H9 (cell line): Measurements from ENCODE around the gene LIPC. TPM values are rescaled to one million over a fixed set of nuclear protein-coding genes. Genes with fewer than 3 reads are reported as not detected.
A peak's percentile ranks its signal among the peaks of the same experiment; 100 is the strongest.

ENCODE experiments used
- DNase-seq: peaks from one replicate; pipeline ENCODE4 v3.0.0-alpha.2; 2017
- H2AFZ ChIP-seq: one replicate; pipeline ENCODE4 v1.6.1; 2013; ENCODE audit warnings: mild to moderate bottlenecking, low read length, control low read depth, moderate library complexity
- H2AK5ac ChIP-seq: 2 replicates; pipeline ENCODE4 v1.6.1; 2013; ENCODE audit warnings: low read length, control low read depth, mixed read lengths; ENCODE audit not compliant: insufficient read length
- H2BK120ac ChIP-seq: one replicate; pipeline ENCODE4 v1.6.1; 2013; ENCODE audit warnings: low read depth, mild to moderate bottlenecking, low read length, control low read depth, inconsistent platforms; ENCODE audit not compliant: poor library complexity, severe bottlenecking
- H2BK12ac ChIP-seq: 2 replicates; pipeline ENCODE4 v1.6.1; 2013; ENCODE audit warnings: low read length, control low read depth, mixed read lengths, low read depth; ENCODE audit not compliant: insufficient read length
- H2BK15ac ChIP-seq: 2 replicates; pipeline ENCODE4 v1.6.1; 2013; ENCODE audit warnings: low read depth, low read length, control low read depth
- H2BK20ac ChIP-seq: one replicate; pipeline ENCODE4 v1.6.1; 2013; ENCODE audit warnings: low read depth, mild to moderate bottlenecking, low read length, control low read depth, inconsistent platforms; ENCODE audit not compliant: poor library complexity, severe bottlenecking
- H2BK5ac ChIP-seq: 2 replicates; pipeline ENCODE4 v1.6.1; 2013; ENCODE audit warnings: low read length, control low read depth, mixed read lengths; ENCODE audit not compliant: insufficient read length
- H3K14ac ChIP-seq: 2 replicates; pipeline ENCODE4 v1.6.1; 2013; ENCODE audit warnings: low read length, control low read depth; ENCODE audit not compliant: insufficient read depth
- H3K18ac ChIP-seq: 2 replicates; pipeline ENCODE4 v1.6.1; 2013; ENCODE audit warnings: low read depth, mild to moderate bottlenecking, mixed read lengths, low read length, control low read depth; ENCODE audit not compliant: insufficient read length
- H3K23ac ChIP-seq: 2 replicates; pipeline ENCODE4 v1.6.1; 2013; ENCODE audit warnings: low read length, control low read depth, mixed read lengths, low read depth; ENCODE audit not compliant: insufficient read length
- H3K23me2 ChIP-seq: 2 replicates; pipeline ENCODE4 v1.6.1; 2013; ENCODE audit warnings: low read depth, mild to moderate bottlenecking, mixed read lengths, low read length, control low read depth; ENCODE audit not compliant: insufficient read length, poor library complexity, severe bottlenecking
- H3K27ac ChIP-seq: 2 replicates; pipeline ENCODE4 v1.5.1; 2013; ENCODE audit warnings: low read length, control low read depth, mixed read lengths, low read depth; ENCODE audit not compliant: insufficient read length
- H3K27me3 ChIP-seq: 2 replicates; pipeline ENCODE4 v1.6.1; 2013; ENCODE audit warnings: low read length, control low read depth, inconsistent platforms; ENCODE audit not compliant: insufficient read depth
- H3K4ac ChIP-seq: 2 replicates; pipeline ENCODE4 v1.6.1; 2013; ENCODE audit warnings: low read depth, mild to moderate bottlenecking, control low read depth, inconsistent platforms, low read length, moderate library complexity
- H3K4me1 ChIP-seq: 2 replicates; pipeline ENCODE4 v1.6.1; 2013; ENCODE audit warnings: low read length, control low read depth, inconsistent platforms; ENCODE audit not compliant: insufficient read depth
- H3K4me2 ChIP-seq: 2 replicates; pipeline ENCODE4 v1.6.1; 2013; ENCODE audit warnings: low read length, control low read depth, mixed read lengths; ENCODE audit not compliant: insufficient read length, insufficient read depth
- H3K56ac ChIP-seq: 2 replicates; pipeline ENCODE4 v1.6.1; 2013; ENCODE audit warnings: low read depth, mild to moderate bottlenecking, mixed read lengths, low read length, control low read depth; ENCODE audit not compliant: insufficient read length
- H3K79me1 ChIP-seq: 2 replicates; pipeline ENCODE4 v1.6.1; 2013; ENCODE audit warnings: low read depth, mild to moderate bottlenecking, moderate library complexity, low read length, control low read depth, inconsistent platforms; ENCODE audit not compliant: insufficient read depth, poor library complexity, severe bottlenecking
- H3K79me2 ChIP-seq: 2 replicates; pipeline ENCODE4 v1.6.1; 2013; ENCODE audit warnings: low read length, control low read depth, inconsistent platforms; ENCODE audit not compliant: insufficient read depth
- H3K9ac ChIP-seq: 2 replicates; pipeline ENCODE4 v1.6.1; 2013; ENCODE audit warnings: low read length, control low read depth, mixed read lengths; ENCODE audit not compliant: insufficient read length; ENCODE audit errors: extremely low read depth
- H3K9me3 ChIP-seq: one replicate; pipeline ENCODE4 v1.6.1; 2013; ENCODE audit warnings: low read depth, low read length, inconsistent platforms; ENCODE audit not compliant: control insufficient read depth
- H3T11ph ChIP-seq: one replicate; pipeline ENCODE4 v1.6.1; 2013; ENCODE audit warnings: mild to moderate bottlenecking, low read length, control low read depth, inconsistent platforms
- H4K20me1 ChIP-seq: one replicate; pipeline ENCODE4 v1.6.1; 2013; ENCODE audit not compliant: control insufficient read depth, insufficient read length, insufficient read depth
- H4K5ac ChIP-seq: 2 replicates; pipeline ENCODE4 v1.6.1; 2013; ENCODE audit warnings: low read depth, mild to moderate bottlenecking, mixed read lengths, low read length, control low read depth; ENCODE audit not compliant: insufficient read length
- H4K8ac ChIP-seq: replicated peaks from 2 replicates; pipeline ENCODE4 v1.6.1; 2013; ENCODE audit warnings: low read length, control low read depth, mixed read lengths, low read depth; ENCODE audit not compliant: insufficient read length
- H4K91ac ChIP-seq: 2 replicates; pipeline ENCODE4 v1.6.1; 2013; ENCODE audit warnings: low read depth, mild to moderate bottlenecking, moderate library complexity, mixed read lengths, low read length, control low read depth; ENCODE audit not compliant: insufficient read length
- H3K27ac Mint-ChIP-seq, 3 experiments: 2 replicates in 2 of 3; 3 replicates in 1 of 3; pipeline ENCODE4 v1.8.0; 2020 to 2021; ENCODE audit warnings: mixed read lengths in 3 of 3, mild to moderate bottlenecking in 1 of 3, moderate library complexity in 1 of 3
- H3K27me3 Mint-ChIP-seq: 2 replicates; pipeline ENCODE4 v1.8.0; 2021; ENCODE audit warnings: low read depth, mild to moderate bottlenecking, moderate library complexity, mixed read lengths
- H3K36me3 Mint-ChIP-seq, 3 experiments: 2 replicates in 2 of 3; 3 replicates in 1 of 3; pipeline ENCODE4 v1.8.0; 2020 to 2021; ENCODE audit warnings: low read depth in 3 of 3, mixed read lengths in 3 of 3; ENCODE audit not compliant: insufficient read depth in 1 of 3
- H3K4me1 Mint-ChIP-seq, 2 experiments: 2 replicates each; pipeline ENCODE4 v1.8.0; 2020; ENCODE audit warnings: mixed read lengths in 2 of 2
- H3K4me3 Mint-ChIP-seq, 2 experiments: 2 replicates in 1 of 2; 3 replicates in 1 of 2; pipeline ENCODE4 v1.8.0; 2020 to 2021; ENCODE audit warnings: mild to moderate bottlenecking in 2 of 2, mixed read lengths in 2 of 2, moderate library complexity in 1 of 2
- H3K9me3 Mint-ChIP-seq, 2 experiments: 2 replicates in 1 of 2; 3 replicates in 1 of 2; pipeline ENCODE4 v1.8.0; 2020; ENCODE audit warnings: mild to moderate bottlenecking in 2 of 2, mixed read lengths in 2 of 2, moderate library complexity in 1 of 2
- total RNA-seq: library from RNA; stranded (reverse); gene quantifications from 2 replicates; pipeline ENCODE4 v1.2.1, GENCODE V29; 2021
- TF ChIP-seq, protein P1 (sequence below): fragments of 200-600 bp; sonication (generic); conservative IDR thresholded peaks from 3 replicates; pipeline ENCODE4 v1.8.0; 2021; ENCODE audit warnings: antibody characterized with exemption, mild to moderate bottlenecking

Gene LIPC
- total RNA-seq, 1 experiment from 2014 or later = not detected

DNA sequence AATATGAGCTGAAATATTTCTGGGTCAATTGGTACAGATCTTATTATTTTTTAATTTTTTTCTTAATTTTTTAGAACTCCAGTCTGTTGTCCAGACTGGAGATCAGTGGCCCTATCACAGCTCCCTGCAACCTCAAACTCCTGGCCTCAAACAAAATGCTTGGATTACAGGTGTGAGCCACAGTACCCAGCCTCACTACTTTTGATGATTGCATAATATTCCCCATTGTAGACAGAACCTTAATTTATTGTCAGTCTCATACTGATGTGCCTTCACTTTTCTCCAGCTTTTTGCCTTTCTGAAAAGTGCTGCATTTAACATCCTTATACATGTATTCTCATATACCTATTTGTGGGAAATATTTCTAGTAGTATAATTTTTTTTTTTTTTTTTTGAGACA lies 144.9 kb downstream of the LIPC start:
- no peak overlapping the region for H3K14ac ChIP-seq
- H2AFZ ChIP-seq = no peak overlapping the region
- H4K91ac ChIP-seq = no peak overlapping the region
- H3K4me2 ChIP-seq = no peak overlapping the region
- H3K79me1 ChIP-seq = no peaks in the 10 kb centered on the region
- no peak overlapping the region for H3K27ac Mint-ChIP-seq
- H3K79me2 ChIP-seq = no peaks in the 10 kb centered on the region
- H3K27me3 ChIP-seq = no peaks in the 10 kb centered on the region
- no peaks in the 10 kb centered on the region for H3K9me3 ChIP-seq
- H4K8ac ChIP-seq = no peak overlapping the region
- no peak overlapping the region for H2AK5ac ChIP-seq
- H4K20me1 ChIP-seq = no peaks in the 10 kb centered on the region
- H3K36me3 Mint-ChIP-seq = no peaks in the 10 kb centered on the region
- H2BK15ac ChIP-seq = no peak overlapping the region
- no peak overlapping the region for H3K27ac ChIP-seq
- H3K4me1 ChIP-seq = no peaks in the 10 kb centered on the region
- no peaks in the 10 kb centered on the region for H3K27me3 Mint-ChIP-seq
- TF ChIP-seq, protein P1, sequence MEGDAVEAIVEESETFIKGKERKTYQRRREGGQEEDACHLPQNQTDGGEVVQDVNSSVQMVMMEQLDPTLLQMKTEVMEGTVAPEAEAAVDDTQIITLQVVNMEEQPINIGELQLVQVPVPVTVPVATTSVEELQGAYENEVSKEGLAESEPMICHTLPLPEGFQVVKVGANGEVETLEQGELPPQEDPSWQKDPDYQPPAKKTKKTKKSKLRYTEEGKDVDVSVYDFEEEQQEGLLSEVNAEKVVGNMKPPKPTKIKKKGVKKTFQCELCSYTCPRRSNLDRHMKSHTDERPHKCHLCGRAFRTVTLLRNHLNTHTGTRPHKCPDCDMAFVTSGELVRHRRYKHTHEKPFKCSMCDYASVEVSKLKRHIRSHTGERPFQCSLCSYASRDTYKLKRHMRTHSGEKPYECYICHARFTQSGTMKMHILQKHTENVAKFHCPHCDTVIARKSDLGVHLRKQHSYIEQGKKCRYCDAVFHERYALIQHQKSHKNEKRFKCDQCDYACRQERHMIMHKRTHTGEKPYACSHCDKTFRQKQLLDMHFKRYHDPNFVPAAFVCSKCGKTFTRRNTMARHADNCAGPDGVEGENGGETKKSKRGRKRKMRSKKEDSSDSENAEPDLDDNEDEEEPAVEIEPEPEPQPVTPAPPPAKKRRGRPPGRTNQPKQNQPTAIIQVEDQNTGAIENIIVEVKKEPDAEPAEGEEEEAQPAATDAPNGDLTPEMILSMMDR = no peak
- H3K9ac ChIP-seq = no peak overlapping the region
- H2BK12ac ChIP-seq = no peak overlapping the region
- H3K23ac ChIP-seq = no peak overlapping the region
- no peaks in the 10 kb centered on the region; a peak in 1 of 4 replicates for H3K4me1 Mint-ChIP-seq
- no peaks in the 10 kb centered on the region; a peak in 1 of 5 replicates for H3K9me3 Mint-ChIP-seq
- no peak overlapping the region for H3K4ac ChIP-seq
- H3K18ac ChIP-seq = no peak overlapping the region
- H4K5ac ChIP-seq = no peak overlapping the region
- H3T11ph ChIP-seq = no peak overlapping the region
- no peak overlapping the region for H3K4me3 Mint-ChIP-seq
- no peak overlapping the region for H3K56ac ChIP-seq
- no peak overlapping the region for H2BK5ac ChIP-seq
- H2BK120ac ChIP-seq = peak overlapping the region; percentile 19
- H3K23me2 ChIP-seq = no peaks in the 10 kb centered on the region
- H2BK20ac ChIP-seq = no peak overlapping the region
- DNase-seq = no peak
